NCI-H748 (cell line): ENCODE measurements around the gene TMBIM1.

Source experiments
- DNase-seq: peaks from one replicate; lab custom pipeline; 2025; ENCODE audit not compliant: unreplicated experiment; lab: John Stamatoyannopoulos, UW

TMBIM1 gene

DNA sequence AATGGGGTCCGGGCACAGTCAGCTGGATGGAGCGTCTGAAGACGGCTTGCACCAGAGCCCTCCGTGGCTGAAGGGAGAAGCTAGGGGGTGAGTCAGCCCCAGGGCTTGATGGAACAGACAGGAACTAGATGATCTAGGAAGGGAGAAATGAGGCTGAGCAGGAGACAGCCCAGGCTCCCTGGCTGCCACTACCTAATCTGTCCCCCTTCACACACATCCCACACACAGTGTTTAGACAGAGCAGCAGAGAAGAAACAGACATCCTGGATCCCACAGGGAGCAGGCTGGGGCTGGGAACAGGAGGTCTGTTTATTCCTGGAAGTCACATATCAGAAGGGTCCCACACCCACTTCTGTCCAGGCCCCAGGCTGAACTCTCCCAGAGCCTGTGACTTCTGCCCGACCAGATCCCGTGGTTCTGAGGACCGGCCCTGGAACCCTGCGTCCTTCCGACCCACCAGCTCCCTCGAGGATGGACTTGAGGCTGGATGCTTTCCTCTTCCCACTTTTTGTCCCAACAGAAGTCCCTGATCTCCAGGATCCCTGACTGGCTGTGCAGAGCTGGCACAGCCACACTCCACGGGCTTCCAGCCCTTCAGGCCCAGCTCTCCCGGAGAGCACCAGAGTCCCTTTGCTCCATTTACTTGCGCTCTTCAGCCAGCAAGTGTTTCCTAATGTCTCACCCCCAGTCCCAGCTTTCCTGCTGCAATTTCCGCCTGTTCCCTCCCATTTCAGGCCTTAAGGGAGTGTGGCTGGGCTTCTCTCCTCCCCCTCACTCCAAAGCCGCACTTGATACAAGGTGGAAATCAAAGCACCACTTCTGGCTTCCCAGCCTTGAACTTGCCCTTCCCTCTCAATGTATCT, 33.0 kb downstream of the TMBIM1 start:
- DNase-seq: no peak

DNA sequence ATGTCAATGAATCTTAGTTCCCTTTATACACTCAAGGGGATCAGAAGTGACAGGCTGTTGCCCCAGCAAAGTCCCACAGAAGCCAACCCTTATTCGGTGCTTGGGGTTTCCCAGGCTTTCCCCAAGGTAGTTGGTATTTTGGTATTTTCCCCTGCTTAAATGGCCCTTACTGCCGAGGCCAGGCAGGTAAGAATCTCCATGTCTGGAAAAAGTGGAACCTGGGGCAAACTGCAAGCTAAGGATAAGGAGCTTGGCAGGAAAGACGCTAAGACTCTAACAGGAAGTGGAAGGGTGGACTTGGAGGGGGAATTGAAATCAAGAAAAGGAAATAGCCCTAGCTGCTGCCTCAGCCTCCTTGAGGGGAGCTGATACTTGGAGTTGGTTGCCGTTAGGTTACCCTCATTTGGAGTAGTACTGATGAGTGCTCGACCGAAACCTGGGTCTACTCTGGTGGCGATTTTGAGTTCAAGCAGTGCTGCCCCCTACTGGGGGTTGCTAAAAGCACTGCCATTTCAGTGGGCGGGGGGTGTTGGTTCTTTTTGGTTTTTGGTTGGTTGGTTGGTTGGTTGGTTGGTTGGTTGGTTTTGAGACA, 34.8 kb downstream of the TMBIM1 start:
- no peak for DNase-seq

DNA sequence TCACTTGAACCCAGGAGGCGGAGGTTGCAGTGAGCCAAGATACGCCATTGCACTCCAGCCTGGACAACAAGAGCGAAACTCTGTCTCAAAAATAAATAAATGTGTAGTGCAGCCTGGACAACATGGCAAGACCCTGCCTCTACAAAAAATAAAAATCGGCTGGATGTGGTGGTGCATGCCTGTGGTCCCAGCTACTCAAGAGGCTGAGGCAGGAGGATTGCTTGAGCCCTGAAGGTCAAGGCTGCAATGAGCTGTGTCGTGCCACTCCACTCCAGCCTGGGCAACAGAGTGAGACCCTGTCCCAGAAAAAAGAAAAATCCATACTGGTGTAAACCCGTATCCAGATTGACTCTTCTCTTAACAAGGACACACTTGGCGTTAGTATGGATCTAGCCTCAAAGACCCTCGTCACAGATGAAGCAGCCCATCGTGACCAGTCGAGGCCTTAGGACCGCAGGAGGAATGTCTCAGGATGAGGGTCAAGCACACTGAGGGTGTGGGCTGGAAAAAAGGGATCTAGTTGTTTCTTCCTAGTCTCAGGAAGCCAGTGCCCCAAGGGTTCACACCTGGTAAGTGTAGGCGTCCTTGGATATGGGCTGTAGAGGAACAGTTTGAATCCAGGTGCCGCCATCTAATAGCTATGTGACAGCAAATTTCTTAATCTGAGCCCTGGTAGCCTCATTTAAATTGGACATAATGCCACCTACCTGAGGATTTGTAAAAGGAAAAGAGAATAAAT, 35.5 kb downstream of the TMBIM1 start:
- DNase-seq: no peak

DNA sequence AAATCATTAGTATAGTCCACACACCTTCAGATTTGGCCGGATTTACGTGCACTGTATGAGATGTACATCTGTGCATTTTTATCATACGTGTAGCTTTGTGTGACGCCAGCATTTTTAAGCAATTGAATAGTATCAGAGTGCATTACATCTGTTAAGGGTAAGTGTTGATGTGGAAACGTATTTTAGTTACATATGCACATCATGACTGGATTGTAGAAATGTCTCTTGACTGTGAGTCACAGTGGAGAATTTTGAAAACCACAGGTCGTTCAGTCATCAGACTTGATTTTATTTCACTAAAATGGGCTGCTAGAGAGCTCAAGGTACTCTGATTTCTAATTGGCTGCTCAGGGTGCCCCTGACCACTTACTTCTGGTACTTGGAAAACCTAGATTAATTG, 36.9 kb downstream of the TMBIM1 start:
- no peak for DNase-seq

DNA sequence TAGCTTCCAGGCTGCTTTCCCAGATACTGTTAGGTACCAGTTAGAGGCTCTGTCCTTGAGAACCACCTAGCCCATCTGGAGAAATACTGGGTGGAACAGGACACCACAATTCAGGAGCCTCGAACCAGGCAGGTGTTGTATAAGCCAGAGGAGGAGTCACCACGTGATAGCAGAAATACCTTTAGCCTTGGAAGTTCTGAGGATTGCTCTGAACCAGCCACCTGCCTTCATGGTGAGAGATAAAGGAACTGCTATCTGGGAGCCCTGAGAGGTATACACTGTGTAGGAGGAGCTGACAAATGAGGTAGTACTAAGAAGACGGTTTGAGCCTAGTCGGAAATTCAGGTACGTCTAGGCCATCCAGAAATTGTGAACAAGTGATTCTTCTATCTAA, 39.1 kb downstream of the TMBIM1 start:
- DNase-seq: no peak

DNA sequence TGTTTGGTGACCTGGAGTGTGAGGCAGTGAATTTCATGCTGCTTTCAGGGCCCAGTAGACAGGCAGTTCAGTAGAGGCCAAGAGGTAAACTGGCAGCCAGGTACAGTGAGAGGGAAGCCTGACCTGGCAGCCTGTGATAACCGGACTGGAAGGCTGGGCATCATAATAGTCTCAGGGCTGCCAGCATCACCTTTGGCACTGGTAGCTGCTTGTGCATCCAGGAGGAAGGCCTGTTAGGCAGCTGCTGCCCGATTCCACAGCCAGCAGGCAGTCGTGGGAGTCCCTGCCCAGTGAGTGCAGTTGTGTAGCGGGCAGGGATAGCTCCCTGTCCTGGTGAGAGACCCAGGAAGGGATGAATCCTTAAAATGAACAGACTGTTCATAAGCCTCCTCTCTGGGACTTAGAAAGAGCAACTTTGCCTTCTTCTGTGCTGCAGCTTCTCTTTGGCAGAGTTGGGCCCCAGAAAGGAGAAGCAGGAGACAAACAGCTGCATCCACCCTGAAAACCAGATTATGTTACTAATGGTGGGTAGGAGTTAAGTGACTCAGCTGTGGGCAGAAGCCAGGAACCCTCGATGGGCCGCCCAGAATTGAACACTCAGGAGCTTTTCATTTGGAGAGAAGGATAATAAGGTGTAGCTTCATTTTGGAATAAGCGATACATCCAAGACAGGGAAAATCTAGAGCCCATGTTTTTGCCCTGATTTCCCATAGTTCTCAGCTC, 39.6 kb downstream of the TMBIM1 start:
- DNase-seq: no peak

DNA sequence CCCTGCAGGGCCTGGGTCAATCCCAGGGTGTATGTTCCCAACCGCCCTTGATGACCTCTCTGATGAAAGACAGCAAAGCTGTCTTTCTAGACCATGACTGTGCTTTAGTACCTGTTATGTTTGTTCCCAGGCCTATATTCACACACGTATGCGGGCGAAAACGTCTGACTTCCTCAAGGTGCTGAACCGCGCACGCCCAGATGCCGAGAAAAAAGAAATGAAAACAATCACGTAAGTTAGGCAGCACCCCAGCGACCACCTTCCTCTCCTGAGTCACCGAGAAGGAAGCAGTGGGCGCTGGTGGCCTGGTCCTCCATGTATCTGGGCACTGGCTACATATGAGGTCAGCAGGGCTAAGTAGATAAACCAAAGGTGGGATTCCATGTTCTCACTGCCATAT, 42.6 kb downstream of the TMBIM1 start:
- no peak for DNase-seq

DNA sequence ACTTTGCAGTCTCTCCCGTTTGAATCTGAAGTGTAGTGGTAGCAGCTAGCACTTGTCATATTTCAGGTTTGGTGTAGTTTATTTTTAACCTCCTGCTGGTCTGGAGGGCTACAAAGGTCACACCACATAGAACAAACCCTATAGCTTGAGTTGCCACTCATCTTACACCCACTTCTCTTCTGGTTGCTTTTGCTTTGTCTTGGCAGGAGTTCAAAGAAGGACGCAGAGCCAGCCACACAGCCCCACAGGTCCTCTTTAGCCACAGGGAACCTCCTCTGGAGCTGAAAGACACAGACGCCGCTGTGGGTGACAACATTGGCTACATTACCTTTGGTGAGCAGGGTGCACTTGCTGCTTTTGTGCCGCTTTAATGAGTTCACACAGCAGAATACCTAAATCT, 47.1 kb downstream of the TMBIM1 start:
- no peak for DNase-seq

DNA sequence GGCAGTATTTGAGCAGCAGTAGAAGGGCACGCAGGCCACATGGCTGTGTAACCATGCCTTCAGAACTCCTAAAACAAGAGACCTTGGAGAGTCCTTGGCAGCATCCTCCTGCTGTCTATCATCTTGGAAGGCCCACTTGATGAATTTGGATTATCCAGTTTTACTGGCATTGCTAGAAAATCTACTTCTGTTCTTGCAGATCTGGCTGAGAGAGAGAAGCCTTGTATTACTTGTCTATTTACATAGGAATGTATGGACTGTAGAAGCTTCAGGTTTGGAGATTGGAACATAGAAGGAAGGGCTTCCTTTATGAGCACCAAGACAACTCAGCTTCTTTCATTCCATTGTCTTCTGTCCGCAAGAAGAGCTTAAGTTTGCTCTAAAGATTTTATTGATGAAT, 47.6 kb downstream of the TMBIM1 start:
- DNase-seq: no peak

DNA sequence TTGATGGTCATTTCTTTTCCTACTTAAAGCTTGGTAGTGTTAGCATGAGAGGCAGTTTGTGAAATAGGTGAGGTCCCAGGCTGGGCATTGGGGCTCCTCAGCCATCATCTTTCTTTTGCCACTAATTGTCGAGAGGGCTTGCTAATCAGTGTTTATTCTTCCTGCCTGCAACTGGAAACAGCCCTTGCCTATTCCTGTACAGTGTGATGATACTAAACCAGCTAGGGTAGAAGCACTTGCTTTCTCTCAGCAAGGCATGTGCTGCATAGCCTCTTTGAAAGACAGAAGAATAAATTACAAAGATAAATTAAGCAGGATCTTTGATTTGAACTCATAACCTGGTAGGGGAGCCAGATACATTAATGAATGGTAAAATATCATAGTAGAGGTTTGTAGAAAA, 48.1 kb downstream of the TMBIM1 start:
- DNase-seq: no peak

DNA sequence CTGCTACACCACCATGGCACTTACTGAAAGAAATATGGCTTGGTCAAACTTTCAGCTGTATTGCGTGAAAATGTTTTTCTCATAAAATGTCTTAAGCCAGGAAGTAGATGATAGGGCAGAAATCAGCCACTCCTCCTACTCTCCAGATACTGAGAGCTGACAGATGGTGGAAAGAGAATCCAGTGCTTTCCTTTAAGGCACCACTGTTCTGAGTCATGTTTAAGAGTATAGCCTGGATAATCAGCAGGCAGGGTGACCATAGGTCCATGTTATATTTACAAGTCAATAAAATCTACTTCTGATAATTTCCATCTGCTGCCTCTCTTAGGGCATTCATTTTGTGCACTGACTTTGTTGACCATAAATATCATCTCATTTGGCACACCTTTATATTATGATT, 53.4 kb downstream of the TMBIM1 start:
- DNase-seq: no peak

DNA sequence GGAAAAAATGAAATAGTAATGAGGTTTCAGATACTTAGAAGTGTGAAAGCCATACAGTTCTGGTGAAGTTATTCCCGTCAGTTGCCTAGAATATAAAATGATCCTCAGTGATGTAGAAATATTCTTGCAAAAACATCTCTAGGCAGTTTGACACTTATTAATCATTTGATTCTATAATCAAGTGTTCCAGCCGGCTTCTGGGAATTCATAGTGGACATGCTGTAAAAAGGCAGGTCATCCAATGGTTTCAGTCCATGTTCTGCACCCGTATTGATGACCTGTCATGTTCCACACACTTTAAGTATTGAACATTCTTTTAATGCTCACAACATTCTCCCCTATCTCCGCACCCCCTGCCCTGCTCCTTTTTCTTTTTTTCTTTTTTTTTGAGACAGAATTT, 55.5 kb downstream of the TMBIM1 start:
- DNase-seq: no peak

DNA sequence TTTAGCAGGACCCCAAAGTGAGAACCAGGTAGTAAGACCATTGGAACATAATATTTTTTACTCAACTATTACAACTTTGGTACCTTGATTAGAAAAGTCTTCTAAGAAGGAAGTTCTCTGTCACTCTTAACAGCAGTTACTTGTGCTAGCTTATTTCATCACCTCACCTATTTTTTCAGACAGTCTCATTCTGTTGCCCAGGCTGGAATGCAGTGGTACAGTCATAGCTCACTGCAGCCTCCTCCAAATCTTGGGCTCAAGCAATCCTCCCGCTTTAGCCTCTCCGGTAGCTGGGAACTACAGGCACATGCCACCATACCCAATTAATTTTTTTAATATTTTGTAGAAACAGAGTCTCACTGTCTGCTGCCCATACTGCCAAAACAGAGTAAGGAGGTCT, 57.3 kb downstream of the TMBIM1 start:
- no peak for DNase-seq

DNA sequence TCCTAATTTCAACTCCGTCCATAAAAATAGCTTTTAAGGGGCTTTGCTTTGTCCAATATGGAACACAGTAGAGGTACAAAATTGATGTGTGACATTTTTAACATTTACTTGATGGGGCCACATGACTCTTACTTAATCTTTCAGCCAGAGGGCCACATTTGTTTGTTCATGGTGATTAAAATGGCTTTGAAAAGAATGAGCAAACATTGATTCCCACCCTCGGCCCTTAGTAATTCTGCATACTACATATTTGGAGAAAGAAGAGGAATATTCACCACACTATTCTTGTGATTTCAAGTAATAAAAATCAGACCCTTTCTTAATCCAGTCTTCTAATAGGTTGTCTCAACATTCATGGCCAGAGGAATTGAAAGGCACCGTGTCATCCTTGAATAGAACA, 57.8 kb downstream of the TMBIM1 start:
- no peak for DNase-seq

DNA sequence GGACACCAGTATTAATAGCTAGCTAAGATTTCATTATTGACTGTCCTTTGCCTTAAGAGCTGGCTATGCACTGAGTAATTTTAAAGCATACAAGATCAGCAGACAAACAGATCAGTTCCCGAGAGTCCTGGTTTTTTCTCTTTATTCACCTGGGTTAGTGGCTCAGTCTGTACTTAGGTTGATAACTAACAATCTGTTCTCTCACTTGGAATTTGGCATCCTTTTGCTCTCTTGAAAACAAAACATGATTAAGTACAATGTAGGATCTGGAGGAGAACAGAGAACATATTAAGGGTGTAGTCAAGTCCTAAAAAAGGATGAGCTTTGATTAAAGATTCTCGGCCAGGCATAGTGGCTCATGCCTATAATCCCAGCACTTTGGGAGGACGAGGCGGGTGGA, 58.8 kb downstream of the TMBIM1 start:
- no peak for DNase-seq

DNA sequence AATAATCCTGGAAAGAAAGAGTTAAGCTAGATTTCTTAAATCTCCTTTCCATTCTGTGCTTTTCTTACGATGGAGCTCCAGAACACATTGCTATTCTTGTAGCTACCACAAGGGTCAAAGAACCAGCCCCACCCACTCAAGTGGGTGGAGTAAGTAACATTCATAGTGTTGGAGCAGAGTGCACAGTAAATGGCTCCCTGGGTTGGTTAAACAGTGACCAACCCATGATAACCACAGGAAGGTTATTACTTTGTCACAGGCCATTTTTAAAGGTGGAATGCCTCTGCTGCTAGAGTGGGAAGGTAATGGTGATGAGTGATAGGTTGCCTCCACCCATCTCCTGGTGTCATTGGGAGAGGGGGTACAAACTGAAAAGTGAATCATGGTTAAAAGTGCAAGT, 61.4 kb downstream of the TMBIM1 start:
- no peak for DNase-seq

DNA sequence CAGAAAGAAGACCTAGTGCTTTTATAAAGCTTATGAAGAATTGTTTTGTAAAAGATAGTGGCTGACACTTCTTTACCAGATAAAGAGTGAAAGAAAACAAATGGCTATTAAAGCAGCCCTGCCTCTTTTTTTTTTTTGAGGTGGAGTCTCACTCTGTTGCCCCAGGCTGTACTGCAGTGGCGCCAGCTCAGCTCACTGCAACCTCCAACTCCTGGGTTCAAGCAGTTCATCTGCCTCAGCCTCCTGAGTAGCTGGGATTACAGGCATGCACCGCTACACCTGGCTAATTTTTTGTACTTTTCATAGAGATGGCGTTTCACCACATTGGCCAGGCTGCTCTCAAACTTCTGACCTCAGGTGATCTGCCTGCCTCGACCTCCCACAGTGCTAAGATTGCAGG, 62.5 kb downstream of the TMBIM1 start:
- DNase-seq: no peak

DNA sequence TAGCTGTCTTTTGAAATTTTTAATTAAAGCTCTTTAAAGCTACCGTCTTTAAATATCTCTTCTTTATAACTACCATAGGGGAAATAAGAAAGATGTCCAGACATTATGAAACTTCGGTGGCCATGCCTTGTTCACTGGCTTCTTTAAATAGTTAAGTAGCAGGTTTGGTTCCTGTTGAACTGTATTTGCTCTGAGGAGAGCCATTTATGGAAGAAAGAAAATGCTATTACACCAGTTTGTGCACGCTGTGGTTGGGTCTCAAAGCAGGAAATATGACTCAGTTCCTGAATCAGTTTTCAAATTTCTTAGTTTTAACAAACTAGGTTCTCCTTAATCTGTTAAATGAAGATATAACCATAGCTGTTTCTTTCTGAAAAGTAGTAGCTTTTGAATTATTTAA, 63.1 kb downstream of the TMBIM1 start:
- DNase-seq: no peak

DNA sequence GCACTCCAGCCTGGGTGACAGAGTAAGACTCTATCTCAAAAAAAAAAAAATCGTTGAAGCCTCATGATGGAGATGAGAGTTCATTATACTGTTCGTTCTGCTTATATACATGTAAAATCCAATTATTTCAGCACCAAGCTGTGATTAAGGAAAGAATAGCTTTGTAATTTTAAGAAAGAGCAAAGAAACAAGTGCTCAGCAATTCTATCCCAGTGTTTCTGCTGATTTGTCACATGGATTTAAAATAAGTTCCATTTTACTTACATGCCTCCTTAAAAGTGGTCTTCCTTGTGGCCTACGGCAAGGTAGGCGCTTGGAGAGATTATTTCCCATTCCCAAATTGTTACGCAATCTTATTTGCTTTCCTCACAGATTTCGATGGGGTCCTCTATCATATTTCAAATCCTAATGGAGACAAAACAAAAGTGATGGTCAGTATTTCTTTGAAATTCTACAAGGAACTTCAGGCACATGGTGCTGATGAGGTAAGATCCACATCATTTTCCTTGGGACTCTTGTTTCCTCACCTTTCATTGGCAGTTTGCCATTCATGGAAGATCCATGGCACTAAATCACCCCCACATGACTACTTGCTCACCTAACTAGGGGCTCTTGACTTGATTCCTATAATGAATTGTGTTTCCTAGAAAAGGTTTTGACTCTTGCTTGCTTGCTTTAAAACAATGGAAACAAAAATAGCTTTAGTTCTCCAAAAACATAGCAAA, 63.8 kb downstream of the TMBIM1 start:
- no peak for DNase-seq

DNA sequence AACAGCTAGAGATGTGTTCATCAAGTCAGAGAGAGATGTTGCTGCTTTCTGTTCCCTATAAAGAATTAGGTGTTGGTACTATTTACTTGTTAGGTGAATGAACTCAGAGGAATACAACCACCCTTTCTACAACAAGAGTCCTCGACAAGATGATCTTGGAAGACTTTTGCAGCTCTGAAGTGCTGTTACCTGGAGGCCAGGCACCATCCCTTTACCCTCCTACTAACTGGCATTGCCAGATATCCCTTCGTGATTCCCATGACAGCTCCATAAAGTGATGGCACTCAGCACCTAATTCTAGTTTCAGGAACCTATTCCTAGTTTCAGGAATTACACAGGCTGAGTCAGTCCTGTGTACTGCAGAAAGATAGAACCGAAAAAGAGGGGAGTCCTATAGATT, 65.4 kb downstream of the TMBIM1 start:
- DNase-seq: no peak
